ENCODE data around the gene ARMC9. TPM values are rescaled to one million over a fixed set of nuclear protein-coding genes. Genes with fewer than 3 reads are reported as not detected.
"Not testable (repeated sequence)": the region's sequence is repeated elsewhere in the genome, so short reads cannot be mapped to it uniquely, and the experiment has no call there.

Gene ARMC9
- total RNA-seq, 8 experiments from 2014 or later, result 7.2 to 22.6 (median 18.3) TPM

- not testable (repeated sequence) for H3K27ac ChIP-seq; ATAC-seq (replicated peaks in 6 of 8); H3K4me3 ChIP-seq
- in situ Hi-C loops (cut with MboI; ENCODE audit: low pct_unique_long_range_greater_than_20kb in 2 of 9, low sequenced_read_pairs in 9 of 9, unreplicated experiment in 9 of 9), result loop anchor here in 3 of 9 experiments (25.0 kb wide), 2 partner anchors 171 to 296 kb away; no protein-coding TSS in a partner anchor
- 65 to 87% (median 80%) methylated on average over 1 to 8 of the region's 9 CpGs; no CpG with 5 or more reads in 5 of the 10 experiments for WGBS, 10 experiments
- peaks cover 6 to 14% of the 10 kb centered on the region in 2 donors for H3K4me1 ChIP-seq (replicated peaks in 1 of 2)
Observed at GRCh38 chr2:231408304-231408703, 209.9 kb downstream of the ARMC9 start.

GRCh38 chr2:231409776-231410175 is 211.3 kb downstream of the ARMC9 start:
- Histone ChIP-seq H3K4me1 (replicated peaks in 1 of 2) (peaks cover 9 to 25% of the 10 kb centered on the region in 2 donors), H3K27ac (no peak overlapping the region), H3K4me3 (no peak overlapping the region)
- WGBS, 10 experiments, result 58 to 100% (median 96%) methylated on average over 1 to 2 of the region's 5 CpGs; no CpG with 5 or more reads in 4 of the 10 experiments
- in situ Hi-C loops (cut with MboI; ENCODE audit: low pct_unique_long_range_greater_than_20kb in 2 of 9, low sequenced_read_pairs in 9 of 9, unreplicated experiment in 9 of 9), result loop anchor here in 3 of 9 experiments (25.0 kb wide), 2 partner anchors 172 to 297 kb away; no protein-coding TSS in a partner anchor
- ATAC-seq (replicated peaks in 6 of 8), result no peak

DNA sequence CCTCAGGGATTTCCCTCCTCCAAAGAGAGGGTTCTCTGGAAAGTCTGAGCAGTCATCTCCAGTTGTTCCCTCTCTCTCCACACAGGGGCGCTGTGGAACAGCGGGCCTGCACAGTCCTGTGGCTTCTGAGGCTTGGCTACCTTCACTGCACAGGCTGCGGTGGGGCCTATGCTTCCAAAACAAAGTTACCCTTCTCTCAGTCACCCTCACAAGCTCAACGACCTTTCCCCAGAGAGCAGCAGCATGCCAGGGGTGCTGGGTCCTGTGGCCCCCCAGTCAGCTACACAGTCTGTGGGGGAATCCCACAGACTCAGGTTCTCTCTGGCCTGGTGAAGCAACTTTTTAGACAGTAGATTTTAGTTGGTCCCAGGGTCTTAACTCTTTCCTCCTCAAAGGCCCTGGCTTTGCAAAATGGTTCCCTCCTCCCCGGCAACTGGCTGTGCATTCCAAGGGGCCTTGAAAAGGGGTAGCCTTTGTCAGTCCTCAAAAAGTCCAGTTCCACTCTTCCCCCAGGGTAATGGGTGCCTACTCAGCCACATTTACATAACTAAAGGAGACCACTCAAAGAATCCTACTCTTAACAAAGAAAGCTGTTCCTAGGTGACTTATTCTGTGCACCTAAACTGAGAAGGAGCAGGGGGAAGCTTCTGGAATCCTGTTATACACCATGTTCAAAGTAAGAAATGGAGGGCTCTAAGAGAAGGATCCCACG is 212.0 kb downstream of the ARMC9 start:
- in situ Hi-C loops (cut with MboI; ENCODE audit: low pct_unique_long_range_greater_than_20kb in 2 of 9, low sequenced_read_pairs in 9 of 9, unreplicated experiment in 9 of 9), result loop anchor here in 3 of 9 experiments (25.0 kb wide), 2 partner anchors 173 to 298 kb away; no protein-coding TSS in a partner anchor
- ATAC-seq (replicated peaks in 6 of 8), result no peak
- Histone ChIP-seq H3K27ac (no peak overlapping the region), H3K4me1 (replicated peaks in 1 of 2) (peaks cover 9 to 25% of the 10 kb centered on the region in 2 donors), H3K4me3 (no peak overlapping the region)
- WGBS, 10 experiments, result 50 to 89% (median 64%) methylated on average over 1 to 4 of the region's 6 CpGs; no CpG with 5 or more reads in 3 of the 10 experiments

- in situ Hi-C loops (cut with MboI; ENCODE audit: low pct_unique_long_range_greater_than_20kb in 2 of 9, low sequenced_read_pairs in 9 of 9, unreplicated experiment in 9 of 9), result loop anchor here in 3 of 9 experiments (25.0 kb wide), 2 partner anchors 174 to 299 kb away; no protein-coding TSS in a partner anchor
- peaks cover 9 to 25% of the 10 kb centered on the region in 2 donors for H3K4me1 ChIP-seq (replicated peaks in 1 of 2)
- no peak overlapping the region for H3K4me3 ChIP-seq
- no peak for ATAC-seq (replicated peaks in 6 of 8)
- no peak overlapping the region for H3K27ac ChIP-seq
- WGBS, 10 experiments, result 50 to 100% (median 66%) methylated on average over 1 to 3 of the region's 3 CpGs; no CpG with 5 or more reads in 1 of the 10 experiments
Observed at GRCh38 chr2:231411237-231411636, 212.8 kb downstream of the ARMC9 start.

DNA sequence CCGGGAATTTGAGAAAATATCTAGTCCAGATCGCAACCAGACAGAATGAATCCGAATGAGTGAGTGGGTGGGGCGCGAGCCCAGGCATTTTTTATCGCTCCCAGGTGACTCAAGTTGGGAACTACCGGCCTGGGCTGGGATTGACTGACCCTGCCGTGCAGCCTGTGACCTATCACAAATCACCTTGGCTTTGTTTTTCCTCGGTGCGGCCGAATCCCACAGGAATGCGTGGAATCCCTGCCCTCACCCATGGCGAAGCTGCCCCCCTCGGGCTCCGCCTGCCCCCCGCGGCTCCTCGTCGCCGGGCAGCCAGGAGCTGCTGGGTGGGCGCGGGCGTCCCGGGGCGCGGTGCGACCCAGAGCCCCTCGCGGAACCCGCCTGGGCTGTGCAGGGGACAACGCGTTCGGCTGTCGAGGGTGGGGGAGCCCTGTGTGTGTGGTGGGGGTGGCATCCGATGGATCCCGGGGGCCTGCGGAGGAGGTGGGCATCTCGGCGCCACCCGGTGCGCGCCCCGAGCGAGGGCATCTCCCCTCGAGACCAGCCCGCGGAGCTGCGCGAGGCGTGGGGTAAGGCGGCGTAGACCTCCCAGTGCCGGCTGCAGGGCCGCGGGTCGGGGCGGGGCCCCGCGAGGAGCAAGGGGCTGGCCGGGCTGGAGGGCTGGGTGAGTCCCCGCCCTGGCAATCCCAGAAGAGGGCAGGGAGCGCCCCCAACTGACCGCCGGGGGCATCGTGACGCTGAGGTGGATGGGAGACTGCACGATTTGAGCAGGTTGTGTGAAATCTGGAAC is 213.6 kb downstream of the ARMC9 start:
- ATAC-seq (replicated peaks in 6 of 8), result peak; percentile 97 to 99 (median 98)
- Histone ChIP-seq H3K4me3 (peak overlapping the region; percentile 31 to 44 (median 39)), H3K4me1 (replicated peaks in 1 of 2) (peaks cover 9 to 25% of the 10 kb centered on the region in 2 donors), H3K27ac (peak overlapping the region in 1 of 2 donors; percentile 16)
- in situ Hi-C loops (cut with MboI; ENCODE audit: low pct_unique_long_range_greater_than_20kb in 2 of 9, low sequenced_read_pairs in 9 of 9, unreplicated experiment in 9 of 9), result loop anchor here in 3 of 9 experiments (25.0 kb wide), 2 partner anchors 175 to 300 kb away; no protein-coding TSS in a partner anchor
- WGBS, 10 experiments, result 0 to 26% (median 8%) methylated on average over 1 to 8 of the region's 67 CpGs; no CpG with 5 or more reads in 2 of the 10 experiments

DNA sequence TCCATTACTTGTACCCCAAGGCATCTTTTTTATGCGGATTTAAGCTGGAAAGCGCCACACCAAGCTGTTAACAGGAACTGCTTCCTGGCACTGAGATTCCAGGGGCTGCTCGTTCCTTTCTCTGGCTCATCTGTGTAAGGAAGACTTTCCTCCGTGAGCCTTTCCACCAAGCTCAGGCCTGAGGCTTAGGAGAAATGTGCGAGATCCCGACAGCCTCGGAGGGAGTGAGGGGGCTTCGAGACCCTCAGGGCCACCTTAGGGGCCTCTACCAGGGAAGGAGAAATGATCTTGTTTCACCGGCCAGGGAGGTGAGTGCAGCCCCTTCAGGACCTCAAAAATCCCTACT is 214.2 kb downstream of the ARMC9 start:
- ATAC-seq (replicated peaks in 6 of 8), result peak in 6 of 8 experiments; percentile 1 to 30 (median 28)
- peak overlapping the region; percentile 31 to 44 (median 39) for H3K4me3 ChIP-seq
- in situ Hi-C loops (cut with MboI; ENCODE audit: low pct_unique_long_range_greater_than_20kb in 2 of 9, low sequenced_read_pairs in 9 of 9, unreplicated experiment in 9 of 9), result loop anchor here in 3 of 9 experiments (25.0 kb wide), 2 partner anchors 175 to 300 kb away; no protein-coding TSS in a partner anchor
- H3K4me1 ChIP-seq (replicated peaks in 1 of 2), result peaks cover 9 to 25% of the 10 kb centered on the region in 2 donors
- WGBS, 10 experiments, result 7 to 56% (median 40%) methylated on average over 3 to 5 of the region's 9 CpGs; no CpG with 5 or more reads in 5 of the 10 experiments
- H3K27ac ChIP-seq, result no peak overlapping the region

DNA sequence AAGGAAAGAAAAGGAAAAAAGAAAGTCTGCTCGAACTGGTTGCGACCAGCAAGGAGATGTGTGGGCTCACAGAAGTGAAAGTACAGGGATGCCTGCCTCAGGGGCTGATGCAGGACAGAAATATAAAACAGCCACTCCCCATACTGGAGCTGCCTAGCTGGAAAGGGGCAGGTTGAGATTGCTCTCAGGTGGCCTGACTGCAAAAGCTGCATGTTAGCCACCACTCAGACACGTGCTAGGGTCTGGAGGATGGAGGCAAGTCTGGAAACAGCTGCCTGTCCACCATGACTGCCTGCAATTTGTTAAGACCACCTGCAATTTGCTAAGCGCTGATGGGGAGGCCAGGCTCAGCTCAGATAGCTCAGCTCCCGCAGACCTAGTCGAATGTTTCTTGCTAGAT is 215.0 kb downstream of the ARMC9 start:
- Histone ChIP-seq H3K4me3 (no peak overlapping the region), H3K4me1 (replicated peaks in 1 of 2) (peaks cover 9 to 25% of the 10 kb centered on the region in 2 donors), H3K27ac (no peak overlapping the region)
- WGBS, 10 experiments, result 20 to 100% (median 40%) methylated on average over 1 to 5 of the region's 6 CpGs; no CpG with 5 or more reads in 3 of the 10 experiments
- ATAC-seq (replicated peaks in 6 of 8), result no peak
- in situ Hi-C loops (cut with MboI; ENCODE audit: low pct_unique_long_range_greater_than_20kb in 2 of 9, low sequenced_read_pairs in 9 of 9, unreplicated experiment in 9 of 9), result loop anchor here in 3 of 9 experiments (25.0 kb wide), 2 partner anchors 176 to 301 kb away; no protein-coding TSS in a partner anchor

- H3K4me3 ChIP-seq, result no peak overlapping the region
- no peak overlapping the region for H3K27ac ChIP-seq
- in situ Hi-C loops (cut with MboI; ENCODE audit: low pct_unique_long_range_greater_than_20kb in 2 of 9, low sequenced_read_pairs in 9 of 9, unreplicated experiment in 9 of 9), result loop anchor here in 3 of 9 experiments (25.0 kb wide), 2 partner anchors 177 to 302 kb away; no protein-coding TSS in a partner anchor
- H3K4me1 ChIP-seq (replicated peaks in 1 of 2), result peaks cover 9 to 25% of the 10 kb centered on the region in 2 donors
- WGBS, 10 experiments, result 21 to 56% (median 43%) methylated on average over 5 to 12 of the region's 15 CpGs; no CpG with 5 or more reads in 1 of the 10 experiments
- no peak for ATAC-seq (replicated peaks in 6 of 8)
Observed at GRCh38 chr2:231413921-231414476, 215.6 kb downstream of the ARMC9 start.

GRCh38 chr2:231415029-231415428 is 216.6 kb downstream of the ARMC9 start:
- peaks cover 9 to 25% of the 10 kb centered on the region in 2 donors for H3K4me1 ChIP-seq (replicated peaks in 1 of 2)
- no peak for ATAC-seq (replicated peaks in 6 of 8)
- H3K27ac ChIP-seq, result no peak overlapping the region
- in situ Hi-C loops (cut with MboI; ENCODE audit: low pct_unique_long_range_greater_than_20kb in 2 of 9, low sequenced_read_pairs in 9 of 9, unreplicated experiment in 9 of 9), result loop anchor here in 3 of 9 experiments (25.0 kb wide), 2 partner anchors 178 to 303 kb away; no protein-coding TSS in a partner anchor
- no peak overlapping the region for H3K4me3 ChIP-seq

- no peak for ATAC-seq (replicated peaks in 6 of 8)
- no peak overlapping the region for H3K4me3 ChIP-seq
- peaks cover 0 to 4% of the 10 kb centered on the region in 2 donors for H3K4me1 ChIP-seq (replicated peaks in 1 of 2)
- no peak overlapping the region for H3K27ac ChIP-seq
- in situ Hi-C loops (cut with MboI; ENCODE audit: low pct_unique_long_range_greater_than_20kb in 2 of 9, low sequenced_read_pairs in 9 of 9, unreplicated experiment in 9 of 9), result loop anchor here in 3 of 9 experiments (25.0 kb wide), 2 partner anchors 182 to 307 kb away; no protein-coding TSS in a partner anchor
- WGBS, 10 experiments, result 45 to 100% (median 86%) methylated on average over 1 to 10 of the region's 26 CpGs; no CpG with 5 or more reads in 2 of the 10 experiments
Observed at GRCh38 chr2:231418820-231419640, 220.6 kb downstream of the ARMC9 start.

DNA sequence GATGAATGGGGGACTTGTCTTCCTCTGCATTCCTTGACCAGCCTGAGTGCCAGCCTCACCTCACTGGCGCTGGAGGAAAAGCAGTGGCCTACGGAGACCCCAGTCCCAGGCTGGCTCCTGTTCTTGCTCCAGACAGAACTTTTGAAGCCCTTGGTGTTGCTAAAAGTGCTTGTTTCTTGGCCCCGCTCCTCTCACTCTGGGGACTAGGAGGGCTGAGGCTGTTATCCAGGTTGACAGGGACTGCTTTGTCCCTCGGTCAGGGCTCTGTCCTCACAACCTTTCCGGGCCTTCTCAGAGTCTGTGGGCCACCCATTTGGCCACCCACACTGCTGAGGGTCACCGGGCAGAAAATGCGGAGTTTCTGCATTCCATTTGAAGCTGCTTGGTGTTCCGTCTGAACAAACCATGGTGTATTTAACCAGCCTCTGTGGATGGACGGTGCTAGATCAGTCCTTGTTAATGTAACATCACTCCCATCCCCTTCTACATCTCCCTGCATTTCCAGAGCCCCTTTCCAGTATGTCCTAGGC is 222.7 kb downstream of the ARMC9 start:
- H3K4me3 ChIP-seq, result no peak overlapping the region
- no peak overlapping the region for H3K27ac ChIP-seq
- no peak for ATAC-seq (replicated peaks in 6 of 8)
- no peaks in the 10 kb centered on the region for H3K4me1 ChIP-seq (replicated peaks in 1 of 2)
- in situ Hi-C loops (cut with MboI; ENCODE audit: low pct_unique_long_range_greater_than_20kb in 2 of 9, low sequenced_read_pairs in 9 of 9, unreplicated experiment in 9 of 9), result loop anchor here in 3 of 9 experiments (25.0 kb wide), 2 partner anchors 184 to 309 kb away; no protein-coding TSS in a partner anchor
- WGBS, 10 experiments, result 40 to 88% (median 80%) methylated on average over 2 to 8 of the region's 9 CpGs; no CpG with 5 or more reads in 3 of the 10 experiments

All from motor neuron (in vitro differentiated cells).